Central memory CD4-positive, alpha-beta T cell (primary cell): ENCODE measurements around the gene DUSP28.
"Not testable (repeated sequence)": the region's sequence is repeated elsewhere in the genome, so short reads cannot be mapped to it uniquely, and the experiment has no call there.

Source experiments
- DNase-seq: peaks from one replicate; pipeline ENCODE4 v3.0.0; 2022

Gene DUSP28

DNA sequence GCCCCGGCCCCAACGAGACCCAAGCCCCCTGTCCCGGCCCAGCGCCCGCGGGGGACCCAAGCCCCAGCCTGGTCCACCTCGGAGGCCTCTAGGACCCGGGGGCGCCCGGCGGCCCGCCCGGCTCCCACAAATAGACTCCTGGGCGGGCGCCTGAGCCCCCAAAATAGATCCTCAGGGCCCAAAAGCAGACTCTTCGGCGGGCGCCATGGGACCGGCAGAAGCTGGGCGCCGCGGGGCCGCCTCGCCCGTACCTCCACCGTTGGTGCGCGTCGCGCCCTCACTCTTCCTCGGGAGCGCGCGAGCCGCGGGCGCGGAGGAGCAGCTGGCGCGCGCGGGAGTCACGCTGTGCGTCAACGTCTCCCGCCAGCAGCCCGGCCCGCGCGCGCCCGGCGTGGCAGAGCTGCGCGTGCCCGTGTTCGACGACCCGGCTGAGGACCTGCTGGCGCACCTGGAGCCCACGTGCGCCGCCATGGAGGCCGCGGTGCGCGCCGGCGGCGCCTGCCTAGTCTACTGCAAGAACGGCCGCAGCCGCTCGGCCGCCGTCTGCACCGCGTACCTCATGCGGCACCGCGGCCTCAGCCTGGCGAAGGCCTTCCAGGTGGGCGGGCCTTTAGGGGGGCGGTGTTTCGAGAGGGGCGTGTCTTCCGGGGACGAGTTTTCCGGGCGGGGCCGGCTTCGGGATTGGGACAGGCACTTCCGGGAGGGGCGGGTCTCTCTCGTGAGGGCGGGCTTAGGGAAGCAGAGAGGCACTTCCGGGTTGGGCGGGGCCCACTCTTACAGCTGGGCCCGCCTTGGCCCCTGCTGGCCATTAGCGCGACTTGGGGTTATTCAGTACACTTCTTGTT lies 545 bp downstream of the DUSP28 start:
- peak; percentile 98 for DNase-seq

DNA sequence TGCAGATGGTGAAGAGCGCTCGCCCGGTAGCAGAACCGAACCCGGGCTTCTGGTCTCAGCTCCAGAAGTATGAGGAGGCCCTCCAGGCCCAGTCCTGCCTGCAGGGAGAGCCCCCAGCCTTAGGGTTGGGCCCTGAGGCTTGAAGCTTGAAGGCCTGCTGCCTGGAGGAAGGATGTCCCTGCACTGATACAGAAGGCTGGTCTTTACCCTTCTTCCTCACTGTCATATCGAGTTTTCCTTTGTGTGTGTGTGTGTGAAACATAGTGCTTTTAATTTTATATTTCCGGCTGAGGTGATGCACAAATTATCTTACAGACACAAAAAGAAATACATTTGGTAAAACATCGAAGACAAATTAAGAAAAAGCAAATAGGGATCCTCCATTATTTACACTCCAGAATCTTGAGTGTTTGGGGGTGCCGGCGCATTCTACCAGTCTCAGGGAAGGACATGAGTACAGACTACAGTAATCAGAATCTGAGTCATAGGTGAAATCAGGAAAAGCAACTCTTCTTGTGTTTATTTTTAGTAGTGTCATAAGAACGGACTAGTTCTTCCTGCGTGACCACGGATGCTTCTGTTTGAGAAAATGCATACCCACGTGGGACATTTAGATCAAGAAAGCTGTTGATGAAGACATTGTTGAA lies 1.3 kb downstream of the DUSP28 start:
- DNase-seq: no peak

DNA sequence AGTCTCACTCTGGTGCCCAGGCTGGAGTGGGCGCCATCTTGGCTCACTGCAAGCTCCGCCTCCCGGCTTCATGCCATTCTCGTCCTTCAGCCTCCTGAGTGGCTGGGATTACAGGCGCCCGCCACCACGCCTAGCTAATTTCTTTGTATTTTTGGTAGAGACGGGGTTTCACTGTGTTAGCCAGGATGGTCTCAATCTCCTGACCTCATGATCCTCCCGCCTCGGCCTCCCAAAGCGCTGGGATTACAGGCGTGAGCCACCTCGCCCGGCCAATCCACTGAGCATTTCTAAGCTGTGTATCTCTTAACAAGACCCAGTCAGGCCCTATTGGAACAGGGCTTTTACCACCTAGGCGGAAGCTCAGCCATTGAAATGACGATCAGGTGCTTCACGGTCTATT lies 3.1 kb downstream of the DUSP28 start:
- DNase-seq: not testable (repeated sequence)

DNA sequence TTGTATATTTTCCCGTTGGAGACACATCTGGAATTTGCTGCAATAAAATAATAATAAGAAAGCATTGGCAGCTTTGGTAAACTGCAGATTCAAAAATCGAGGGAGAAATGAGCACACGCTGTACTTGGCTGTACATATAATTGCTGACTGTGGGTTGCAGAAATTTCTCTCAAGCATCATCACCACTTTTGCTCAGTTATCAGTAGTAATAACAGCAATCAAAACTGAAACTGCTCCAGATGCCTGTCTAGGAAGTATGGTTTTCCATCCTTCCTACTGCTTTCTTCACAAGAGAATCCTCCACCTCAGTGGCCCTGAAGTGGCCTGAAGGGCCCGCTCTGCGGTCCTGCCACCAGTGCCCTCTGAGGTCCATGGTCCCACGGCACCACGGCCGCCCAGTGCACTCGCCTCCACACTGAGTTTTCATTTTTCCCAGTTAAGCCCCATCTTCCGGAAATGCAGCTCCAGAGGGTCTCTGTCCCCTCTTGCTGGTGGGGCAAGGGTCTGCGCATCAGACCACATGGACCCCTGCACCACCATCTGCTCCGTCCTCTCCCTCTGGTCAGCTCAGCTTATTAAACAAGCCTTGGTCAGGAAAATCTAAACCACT lies 3.9 kb downstream of the DUSP28 start:
- DNase-seq: no peak

DNA sequence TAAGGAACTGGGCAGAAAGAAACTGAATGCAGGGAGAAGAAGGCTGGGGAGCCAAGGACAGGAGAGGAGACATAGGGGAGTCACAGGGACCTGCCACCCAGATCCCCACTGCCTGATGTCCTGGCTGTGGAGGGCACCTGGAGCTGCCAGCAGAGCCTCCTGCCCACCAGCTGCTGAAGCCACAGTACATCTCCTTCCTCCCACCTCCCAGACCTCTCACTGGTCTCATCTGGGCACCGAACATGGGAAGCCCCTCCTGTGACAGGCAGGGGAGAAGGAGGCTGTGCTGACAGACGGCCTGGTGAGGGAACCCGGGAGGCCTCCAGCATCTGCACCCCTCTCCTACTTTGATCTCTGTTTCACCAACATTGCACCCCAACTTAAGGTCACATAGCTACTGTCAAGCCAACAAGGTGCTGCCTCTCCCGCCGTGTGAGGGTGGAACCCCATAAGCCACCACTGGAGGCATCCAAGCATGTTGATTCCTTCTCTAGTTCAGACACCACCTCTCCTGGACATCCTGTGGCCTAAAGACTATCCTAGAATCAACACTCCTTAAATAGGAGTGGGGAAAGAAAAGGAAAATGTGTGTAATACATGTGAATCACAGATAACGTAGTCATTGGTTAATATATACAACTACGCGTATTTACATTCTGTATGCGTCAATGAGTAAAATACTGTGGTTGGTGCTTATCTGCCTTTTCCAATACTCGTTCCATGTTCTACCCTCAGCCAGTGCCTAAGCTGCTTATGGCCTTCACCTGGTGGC lies 4.6 kb downstream of the DUSP28 start:
- peak; percentile 33 for DNase-seq

DNA sequence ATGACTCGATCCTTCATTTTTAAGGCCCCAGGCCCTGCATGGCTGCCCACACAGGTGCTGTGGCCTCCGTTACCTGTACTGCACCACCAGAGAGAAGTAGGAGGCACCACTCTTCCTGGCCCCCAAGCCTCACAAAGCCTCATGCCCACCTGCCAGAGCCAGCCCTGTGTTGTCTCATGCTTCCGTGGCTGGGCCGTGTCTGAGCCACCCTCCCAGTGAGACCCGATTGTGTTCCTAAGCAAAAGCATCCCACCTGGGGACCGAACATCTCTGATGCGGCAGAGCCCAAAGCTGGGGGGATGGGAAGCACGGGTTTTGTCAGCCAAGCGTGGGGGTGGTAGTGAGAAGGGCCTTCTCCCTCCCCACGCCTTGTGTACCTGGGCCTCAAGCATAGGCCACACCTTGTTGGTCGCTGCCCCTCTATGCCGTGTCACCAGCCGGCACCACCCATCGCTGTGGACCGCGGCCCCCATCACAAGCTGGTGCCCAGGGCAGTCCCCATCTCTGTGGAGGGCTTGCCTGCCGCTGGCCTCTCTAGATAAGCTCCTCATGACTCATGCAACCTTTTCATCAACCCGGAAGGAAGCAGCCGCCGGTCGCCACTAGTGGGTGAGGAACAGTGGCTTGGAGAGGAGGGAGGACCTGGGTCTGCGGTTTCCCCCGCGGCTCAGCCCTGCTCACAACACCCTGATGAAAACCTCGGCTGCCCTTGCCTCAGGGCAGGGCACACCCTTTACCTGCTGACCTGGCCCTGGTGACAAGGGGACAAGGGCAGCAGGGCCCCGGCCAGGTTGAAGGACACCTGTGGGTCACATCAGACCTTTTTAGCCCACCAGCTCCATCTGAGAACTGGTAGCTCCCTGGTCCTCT lies 5.4 kb downstream of the DUSP28 start:
- peak; percentile 94 for DNase-seq

DNA sequence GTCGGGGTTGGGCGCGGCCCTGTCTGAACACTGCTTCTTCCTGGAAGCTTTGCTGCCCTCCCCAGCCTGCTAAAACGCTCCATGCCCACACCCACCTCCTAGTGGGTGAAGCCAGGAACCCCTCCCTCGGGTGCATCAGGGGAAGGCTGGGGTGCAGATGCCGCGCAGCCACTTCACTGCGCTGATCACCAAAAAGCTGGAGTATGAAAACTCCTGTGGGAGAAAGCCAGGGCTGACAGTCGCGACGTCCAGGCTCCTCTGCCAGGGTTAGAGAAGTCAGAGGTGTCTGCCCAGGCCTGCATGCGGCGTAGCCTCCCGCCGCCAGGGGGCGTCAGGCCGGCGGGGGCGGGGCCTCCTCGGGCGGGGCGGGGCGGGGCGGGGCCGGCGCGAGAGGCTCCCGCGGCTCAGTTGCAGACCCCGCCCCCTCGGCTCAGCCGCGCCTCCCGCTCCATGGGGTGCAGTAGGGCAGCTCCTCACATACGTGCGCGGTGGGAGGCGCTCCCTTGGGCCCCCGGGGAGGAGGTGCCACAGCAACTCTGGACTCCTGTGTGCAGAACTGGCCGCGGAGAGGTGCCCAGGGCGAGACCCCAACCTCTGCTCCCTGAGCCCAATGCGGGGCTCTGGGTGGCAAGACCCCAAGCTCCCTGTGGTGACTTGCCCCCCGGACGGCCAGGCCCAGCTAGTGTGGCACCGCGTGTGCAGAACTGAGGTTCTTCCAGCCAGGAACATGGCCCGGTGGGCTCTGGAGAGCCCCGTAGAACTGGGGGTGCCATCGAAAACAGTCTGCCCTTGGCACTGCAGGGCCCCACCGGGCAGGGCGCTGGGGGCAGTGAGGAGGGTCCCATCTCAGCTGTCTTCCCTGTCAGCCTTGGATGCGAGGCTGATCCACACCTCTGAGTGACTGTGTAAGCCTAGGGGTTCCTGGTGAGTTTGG lies 6.3 kb downstream of the DUSP28 start:
- DNase-seq: peak; percentile 91

DNA sequence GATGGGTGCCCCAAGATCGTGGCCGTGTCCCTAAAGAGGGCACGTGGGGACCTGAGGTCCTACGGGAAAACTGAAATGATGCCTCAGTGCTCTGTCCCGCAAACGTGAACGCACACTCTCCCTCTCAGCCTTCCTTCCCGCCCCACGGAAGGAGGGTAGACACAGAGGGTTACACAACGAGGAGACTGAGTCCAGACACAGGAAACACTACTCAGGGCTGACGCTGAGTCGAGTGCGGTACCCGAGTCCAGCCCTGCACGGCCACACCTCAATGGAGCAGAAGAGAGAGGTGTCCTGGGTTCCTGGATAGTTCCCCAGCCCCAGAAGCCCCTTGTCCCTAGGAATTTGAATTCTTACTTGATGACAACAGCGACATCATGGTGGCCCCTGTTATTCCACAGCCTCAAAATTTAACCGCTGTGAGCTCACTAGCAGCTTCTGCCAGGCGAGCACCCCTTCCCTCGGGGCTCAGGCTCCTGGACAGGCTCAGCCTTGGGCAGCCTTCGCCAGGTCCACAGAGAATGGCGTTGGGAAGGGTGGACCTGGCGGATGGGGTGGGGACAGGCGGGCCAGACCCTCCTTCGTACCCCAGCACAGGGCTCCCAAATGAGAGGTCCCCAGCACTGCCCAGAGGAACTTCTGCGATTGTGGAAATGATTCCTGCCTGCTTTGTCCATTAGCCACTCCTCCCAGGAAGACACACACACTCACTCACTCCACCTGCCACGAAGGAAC lies 7.1 kb downstream of the DUSP28 start:
- DNase-seq: peak; percentile 61

DNA sequence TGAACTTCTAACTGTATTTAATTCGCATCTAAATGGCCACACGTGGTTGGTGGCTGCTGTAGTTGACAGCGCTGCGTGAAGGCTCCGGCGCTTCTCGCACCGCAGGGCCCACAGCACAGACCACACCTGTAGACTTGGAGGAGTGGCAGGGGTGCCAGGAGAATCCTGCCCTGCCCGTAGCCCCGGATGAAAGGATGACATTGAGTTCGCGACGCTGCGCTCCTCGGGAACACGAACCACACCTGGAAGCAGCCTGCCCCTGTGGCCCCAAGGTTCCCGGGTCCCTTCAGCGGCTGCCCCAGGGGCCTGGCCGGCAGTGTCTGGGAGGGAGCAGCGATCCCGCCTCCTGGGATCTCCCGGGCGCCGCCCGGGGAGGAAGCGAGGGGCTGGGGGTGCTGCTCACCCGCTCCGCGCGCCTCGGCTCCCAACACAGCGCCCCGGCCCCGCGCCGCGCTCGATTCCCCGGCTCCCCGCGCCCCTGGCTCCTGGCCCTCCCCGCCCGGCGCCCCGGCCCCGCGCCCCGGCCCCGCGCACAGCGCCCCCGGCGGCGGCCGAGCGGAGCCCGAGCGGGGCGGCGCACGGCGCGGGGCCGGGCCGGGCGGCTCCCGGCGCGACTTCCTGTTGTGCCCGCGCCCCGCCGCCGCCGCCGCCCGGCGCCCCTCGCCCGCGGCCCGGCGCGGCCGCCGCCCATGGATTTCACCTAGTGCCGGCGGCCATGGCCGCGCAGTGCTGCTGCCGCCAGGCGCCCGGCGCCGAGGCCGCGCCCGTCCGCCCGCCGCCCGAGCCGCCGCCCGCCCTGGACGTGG lies 7.9 kb downstream of the DUSP28 start, which contains the start of gene RNPEPL1:
TSS of gene RNPEPL1 (plus strand) at position 613 of the 806 bp plus-strand sequence. CDS start at position 716, 103 bp downstream.
- peak; percentile 65 for DNase-seq

DNA sequence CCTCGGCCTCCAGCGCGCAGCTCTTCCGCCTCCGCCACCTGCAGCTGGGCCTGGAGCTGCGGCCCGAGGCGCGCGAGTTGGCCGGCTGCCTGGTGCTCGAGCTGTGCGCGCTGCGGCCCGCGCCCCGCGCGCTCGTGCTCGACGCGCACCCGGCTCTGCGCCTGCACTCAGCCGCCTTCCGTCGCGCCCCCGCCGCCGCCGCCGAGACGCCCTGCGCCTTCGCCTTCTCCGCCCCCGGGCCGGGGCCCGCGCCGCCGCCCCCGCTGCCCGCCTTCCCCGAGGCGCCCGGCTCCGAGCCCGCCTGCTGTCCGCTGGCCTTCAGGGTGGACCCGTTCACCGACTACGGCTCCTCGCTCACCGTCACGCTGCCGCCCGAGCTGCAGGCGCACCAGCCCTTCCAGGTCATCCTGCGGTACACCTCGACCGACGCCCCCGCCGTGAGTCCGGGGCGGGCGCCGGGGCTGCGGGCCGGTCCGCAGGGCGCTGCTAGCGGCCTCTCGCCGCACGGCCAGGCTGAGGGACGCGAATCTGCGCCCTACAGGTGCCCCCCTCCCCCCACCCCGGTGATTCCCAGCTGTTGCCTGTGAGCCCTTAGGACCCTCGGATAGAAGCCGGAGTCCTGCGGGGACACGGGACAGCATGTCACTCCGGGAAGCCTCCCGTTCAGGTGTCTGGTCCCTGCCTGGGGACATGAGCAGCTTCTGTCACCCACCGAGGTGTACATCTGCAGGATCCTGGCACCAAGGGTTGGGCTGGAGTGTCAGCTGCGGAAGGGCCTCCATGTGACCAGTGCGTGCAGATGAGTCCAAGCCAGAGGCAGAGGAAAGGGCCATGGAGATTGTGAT lies 8.7 kb downstream of the DUSP28 start:
- peak; percentile 75 for DNase-seq

DNA sequence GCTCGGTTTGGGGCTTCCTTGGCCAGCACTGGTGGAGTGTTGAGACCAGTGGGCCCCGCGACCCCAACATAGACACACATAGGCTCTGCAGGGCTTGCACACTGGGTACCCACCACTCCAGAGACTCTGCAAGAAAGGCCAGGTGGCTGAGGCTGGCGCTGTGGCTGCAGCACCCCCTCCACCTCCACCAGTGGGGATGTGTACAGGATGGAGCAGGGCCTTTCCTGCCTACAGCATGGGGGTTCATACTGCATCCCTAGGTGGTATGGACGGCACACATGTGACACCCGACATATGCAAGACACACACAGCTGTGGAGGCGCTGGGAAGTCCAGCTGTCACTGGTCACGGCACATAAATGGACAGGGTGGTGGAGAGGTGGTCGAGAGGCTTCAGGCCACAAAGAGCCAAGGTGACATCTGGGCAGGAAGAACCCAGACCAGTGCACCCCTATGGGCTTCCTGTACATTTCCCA lies 9.4 kb downstream of the DUSP28 start:
- no peak for DNase-seq

DNA sequence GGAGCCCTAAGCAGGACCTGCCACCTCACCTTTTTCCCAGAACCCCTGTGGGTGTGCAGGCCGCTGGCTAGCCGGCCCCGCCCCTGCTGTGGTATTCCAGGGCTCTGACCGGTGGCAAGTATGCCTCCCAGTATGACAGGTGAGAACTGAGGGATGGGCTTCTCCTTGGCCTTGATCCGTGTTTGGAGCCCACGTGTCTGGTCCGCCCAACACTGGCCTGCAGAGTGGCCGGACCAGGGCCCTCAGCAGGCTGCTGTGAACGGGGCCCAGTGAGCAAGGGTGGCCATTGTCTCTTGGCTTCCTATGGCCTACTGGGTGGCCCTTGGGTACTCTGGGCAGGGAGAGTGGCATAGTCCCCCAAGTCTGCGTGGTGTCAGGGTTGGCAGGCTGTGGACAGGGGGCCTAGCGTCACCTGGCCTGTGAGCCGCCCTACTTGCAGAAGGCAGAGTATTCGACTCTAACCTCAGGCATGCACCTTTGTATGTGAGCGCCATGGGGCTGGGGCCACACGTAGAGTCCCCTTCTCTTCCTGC lies 9.9 kb downstream of the DUSP28 start:
- no peak for DNase-seq

DNA sequence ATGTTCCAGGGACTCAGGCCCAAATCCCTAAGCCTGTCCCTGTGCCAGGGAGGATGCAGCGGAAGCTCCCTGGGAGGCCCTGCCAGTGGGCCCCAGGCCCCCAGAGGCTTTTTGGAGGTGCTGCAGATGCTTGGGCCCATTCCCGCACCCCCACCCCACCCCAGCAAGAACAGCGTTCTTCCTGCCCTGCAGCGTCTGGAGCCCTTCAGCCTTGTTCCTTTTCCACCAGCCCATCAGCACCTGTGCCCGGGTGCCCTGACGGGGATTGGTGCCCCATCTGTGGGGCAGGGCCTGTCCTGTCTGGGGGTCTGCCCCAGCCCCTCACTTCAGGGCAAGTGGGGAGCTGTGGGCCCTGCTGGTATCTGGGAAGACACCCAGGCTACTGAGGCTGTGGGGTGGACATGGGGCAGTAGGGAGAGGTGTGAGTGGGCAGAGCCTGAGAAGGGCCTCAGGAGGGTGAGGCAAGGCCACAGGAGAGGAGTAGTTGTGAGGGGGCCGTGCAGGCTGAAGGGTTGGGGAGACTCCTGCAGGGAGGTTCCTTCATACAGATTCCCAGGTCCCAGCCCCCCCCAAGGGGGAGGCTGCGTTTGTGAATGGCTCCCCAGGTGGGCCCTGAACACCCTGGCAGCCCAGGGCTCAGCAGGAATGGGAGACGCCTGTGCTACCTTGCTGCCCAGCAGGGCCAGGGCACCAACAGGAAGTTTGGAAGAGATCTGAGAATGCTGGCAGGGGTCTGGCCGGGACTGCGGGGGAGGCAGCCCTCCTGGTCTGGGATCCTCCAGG lies 10.6 kb downstream of the DUSP28 start:
- no peak for DNase-seq

DNA sequence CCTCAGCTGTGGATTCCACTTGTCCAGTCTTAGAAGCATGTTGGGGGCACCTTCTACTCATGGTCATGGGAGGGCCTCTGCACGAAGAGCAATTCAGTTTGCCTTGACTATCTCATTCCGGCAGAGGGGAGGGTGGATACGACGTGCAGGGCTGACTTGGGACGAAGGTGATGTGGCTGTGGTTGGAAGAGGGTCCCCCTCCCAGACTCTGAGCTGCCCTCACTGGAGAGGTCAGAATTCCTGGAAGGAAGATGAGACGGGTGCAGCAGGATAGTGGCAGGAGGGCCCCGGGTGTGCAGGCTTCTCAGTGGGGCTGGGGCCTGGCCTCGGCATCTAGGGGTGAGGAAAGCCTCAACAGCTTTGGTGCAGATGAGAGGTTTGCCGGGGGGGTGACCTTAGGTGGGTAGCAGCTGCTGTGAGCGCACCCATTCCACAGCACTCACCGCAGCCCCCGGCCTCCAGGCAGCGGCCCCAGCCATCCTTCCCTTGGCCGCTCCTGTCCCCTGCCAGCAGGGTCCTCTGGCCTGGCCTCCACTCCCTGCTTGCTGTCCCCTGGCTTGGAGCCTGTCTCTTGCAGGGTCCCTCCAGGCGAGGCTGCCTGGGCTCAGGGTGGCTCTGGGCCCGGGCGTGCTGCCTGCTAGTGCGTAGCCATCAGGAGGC lies 11.3 kb downstream of the DUSP28 start:
- no peak for DNase-seq

DNA sequence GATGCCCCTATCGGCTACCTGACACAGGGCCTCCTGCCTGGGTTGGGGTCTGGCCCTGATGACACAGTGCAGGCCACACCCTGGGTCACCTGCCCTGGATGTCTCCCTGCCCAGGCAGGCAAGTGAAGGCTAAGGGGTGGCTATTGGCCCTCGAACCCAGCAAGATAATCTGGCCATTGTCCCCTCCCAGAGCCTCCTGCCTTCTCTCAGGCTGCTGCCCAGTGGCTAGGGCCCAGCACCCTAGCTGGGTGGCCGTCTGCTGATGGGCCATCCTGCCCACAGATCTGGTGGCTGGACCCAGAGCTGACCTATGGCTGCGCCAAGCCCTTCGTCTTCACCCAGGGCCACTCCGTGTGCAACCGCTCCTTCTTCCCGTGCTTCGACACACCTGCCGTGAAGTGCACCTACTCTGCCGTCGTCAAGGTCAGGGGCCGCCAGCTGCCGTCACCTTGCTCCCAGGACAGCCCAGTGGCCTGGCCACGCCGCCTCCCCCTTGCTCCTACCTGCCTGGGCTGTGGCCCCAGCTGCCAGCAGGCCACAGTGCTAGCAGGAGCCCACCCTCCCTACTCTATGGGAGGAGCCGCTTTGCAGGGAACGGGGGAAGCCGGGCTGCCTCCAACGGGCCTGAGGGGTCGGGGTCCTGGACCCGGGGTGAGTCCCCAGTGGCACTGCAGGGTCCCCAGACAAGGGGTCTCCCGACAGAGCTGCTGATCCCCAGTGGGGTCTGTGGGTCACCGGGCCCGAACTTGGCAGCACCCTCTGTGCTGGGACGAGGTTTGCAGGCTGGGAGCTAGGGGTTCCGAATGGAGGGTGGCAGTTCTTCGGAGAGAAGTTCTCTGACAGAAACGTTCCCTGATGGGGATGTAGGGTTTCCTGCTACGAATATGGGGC lies 12.2 kb downstream of the DUSP28 start:
- DNase-seq: no peak
